ENCODE measurements around the gene VSIG10L.

- no peak for TF ChIP-seq CTCF (conservative IDR thresholded peaks at IDR 0.05; ENCODE audit: low read depth, low read length)
- no peak for TF ChIP-seq EZH2 (IDR thresholded peaks at IDR 0.05; ENCODE audit: low read length, unreplicated experiment)
- TF ChIP-seq EZH2phosphoT487 (IDR thresholded peaks at IDR 0.05; ENCODE audit: borderline replicate concordance, low read length) = no peak
Measured at GRCh38 chr19:51323481-51324166, 18.3 kb downstream of the VSIG10L start.
